GM21390 (cell line): ENCODE data around the gene XRN2.
"Not testable (repeated sequence)": the region's sequence is repeated elsewhere in the genome, so short reads cannot be mapped to it uniquely, and the experiment has no call there.

ENCODE experiments used
- ATAC-seq: cut with Tn5 transposase; IDR thresholded peaks from one replicate; pipeline ENCODE4 v1.9.1; 2021; ENCODE audit not compliant: unreplicated experiment

The XRN2 gene

DNA sequence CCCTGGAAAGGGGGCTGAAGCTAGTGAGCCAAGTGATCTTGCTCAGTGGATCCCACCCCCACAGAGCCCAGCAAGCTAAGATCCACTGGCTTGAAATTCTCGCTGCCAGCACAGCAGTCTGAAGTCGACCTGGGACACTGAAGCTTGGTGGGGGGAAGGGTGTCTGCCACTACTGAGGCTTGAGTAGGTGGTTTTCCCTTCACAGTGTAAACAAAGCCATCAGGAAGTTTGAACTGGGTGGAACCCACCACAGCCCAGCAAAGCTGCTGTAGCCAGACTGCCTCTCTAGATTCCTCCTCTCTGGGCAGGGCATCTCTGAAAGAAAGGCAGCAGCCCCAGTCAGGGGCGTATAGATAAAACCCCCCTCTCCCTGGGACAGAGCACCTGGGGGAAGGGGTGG lies 110.9 kb downstream of the XRN2 start:
- ATAC-seq = not testable (repeated sequence)

DNA sequence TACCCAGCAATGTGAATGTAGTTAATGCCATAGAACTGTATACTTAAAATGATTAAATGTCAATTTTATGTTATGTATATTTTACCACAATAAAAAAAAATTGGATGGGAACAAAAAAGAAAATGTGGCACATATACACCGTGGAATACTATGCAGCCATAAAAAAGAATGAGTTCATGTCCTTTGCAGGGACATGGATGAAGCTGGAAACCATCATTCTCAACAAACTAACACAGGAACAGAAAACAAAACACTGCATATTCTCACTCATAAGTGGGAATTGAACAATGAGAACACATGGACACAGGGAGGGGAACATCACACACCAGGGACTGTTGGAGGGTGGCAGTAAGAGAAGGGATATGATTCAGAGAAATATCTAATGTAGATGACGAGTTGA lies 116.0 kb downstream of the XRN2 start:
- not testable (repeated sequence) for ATAC-seq

DNA sequence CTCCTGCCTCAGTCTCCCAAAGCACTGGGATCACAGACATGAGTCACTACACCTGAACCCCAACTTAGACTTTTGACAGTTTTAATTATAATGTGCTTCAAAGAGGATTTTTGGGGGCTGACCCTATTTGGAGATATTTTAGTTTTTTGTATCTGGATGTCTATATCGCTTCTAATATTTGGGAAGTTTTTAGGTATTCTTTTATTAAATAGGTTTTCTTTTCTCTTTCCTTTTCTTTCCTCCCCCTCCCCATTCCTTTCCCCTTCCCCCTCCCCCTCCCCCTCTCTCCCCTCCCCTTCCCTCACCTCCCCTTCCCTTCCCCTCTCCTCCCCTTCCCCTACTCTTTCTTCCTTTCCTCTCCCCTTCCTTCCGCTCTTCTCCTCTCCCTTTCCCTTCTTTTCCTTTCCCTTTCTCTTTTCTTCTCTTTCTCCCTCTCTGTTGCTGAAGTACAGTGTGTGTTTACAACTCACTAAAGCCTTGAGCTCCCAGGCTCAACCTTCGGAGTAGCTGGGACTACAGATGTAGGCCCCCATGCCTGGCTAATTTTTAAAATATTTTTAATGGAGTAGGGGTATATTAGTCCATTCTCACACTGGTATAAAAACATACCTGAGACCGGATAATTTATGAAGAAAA lies 118.6 kb downstream of the XRN2 start:
- no peak for ATAC-seq

DNA sequence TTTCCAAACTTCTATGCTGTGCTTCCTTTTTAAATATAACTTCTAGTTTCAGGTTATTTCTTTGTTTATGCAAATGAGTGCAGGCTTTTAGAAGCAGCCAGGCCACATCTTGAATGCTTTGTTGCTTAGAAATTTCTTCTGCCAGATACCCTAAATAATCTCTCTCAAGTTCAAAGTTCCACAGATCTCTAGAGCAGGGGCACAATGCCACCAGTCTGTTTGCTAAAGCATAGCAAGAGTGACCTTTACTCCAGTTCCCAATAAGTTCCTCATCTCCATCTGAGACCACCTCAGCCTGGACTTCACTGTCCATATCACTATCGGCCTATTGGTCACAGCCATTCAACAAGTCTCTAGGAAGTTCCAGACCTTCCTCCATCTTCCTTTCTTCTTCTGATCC lies 120.6 kb downstream of the XRN2 start:
- ATAC-seq = not testable (repeated sequence)

DNA sequence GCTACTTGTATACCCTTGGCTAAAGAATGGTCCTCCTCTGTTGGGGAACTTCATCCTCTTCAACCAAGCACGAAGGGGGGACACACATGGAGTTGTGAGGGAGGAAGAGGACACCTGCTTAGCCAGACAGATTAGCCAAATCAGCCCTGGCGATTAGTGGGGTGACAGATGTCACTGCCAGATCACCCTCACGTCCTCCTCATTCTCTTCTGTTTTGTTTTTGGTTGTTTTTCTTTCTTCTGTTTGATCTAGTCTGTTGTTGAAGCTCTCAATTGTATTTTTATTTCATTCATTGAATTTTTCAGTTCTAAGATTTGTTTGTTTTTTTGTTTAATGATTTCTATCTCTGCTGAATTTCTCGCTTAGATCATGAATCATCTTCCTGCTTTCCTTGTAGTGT lies 121.7 kb downstream of the XRN2 start:
- ATAC-seq = no peak

DNA sequence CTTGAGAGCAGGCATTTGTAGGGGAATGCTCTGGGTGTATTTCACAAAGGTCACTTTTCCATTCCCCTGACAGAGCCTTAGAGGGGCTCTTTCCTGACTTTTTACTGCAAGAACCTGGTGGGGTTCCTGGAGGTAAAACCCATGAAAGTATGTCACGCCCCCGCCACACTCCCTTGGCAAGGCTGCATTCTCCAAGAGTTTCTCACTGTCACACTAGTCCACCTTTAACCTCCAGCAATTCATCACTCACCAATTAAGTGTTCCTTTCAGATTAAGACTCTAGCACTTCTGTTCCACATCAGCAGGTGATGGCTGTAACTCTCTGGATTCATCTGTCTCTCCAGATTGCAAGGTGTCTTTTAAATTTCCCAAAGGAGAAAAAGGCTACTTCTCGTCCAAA lies 126.9 kb downstream of the XRN2 start:
- no peak for ATAC-seq

DNA sequence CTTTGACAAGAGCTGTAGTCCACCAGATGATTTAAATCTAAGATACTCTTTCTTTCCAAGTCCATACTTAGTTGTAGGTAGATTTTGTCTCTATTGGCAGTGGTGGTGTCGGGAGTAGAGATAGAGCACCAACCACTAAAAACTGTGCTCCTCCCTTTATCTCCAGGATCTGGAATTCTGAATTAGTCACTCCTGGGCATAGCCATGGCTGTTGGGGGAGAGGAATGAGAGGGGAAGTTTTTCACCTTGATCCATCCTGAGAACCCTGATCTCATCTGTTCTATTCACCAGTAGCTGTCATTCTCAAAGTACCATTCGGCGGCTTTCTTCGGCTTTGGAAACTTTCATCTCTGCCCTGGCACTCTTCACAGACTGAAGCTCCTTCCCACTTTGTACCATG lies 129.8 kb downstream of the XRN2 start:
- ATAC-seq = no peak

DNA sequence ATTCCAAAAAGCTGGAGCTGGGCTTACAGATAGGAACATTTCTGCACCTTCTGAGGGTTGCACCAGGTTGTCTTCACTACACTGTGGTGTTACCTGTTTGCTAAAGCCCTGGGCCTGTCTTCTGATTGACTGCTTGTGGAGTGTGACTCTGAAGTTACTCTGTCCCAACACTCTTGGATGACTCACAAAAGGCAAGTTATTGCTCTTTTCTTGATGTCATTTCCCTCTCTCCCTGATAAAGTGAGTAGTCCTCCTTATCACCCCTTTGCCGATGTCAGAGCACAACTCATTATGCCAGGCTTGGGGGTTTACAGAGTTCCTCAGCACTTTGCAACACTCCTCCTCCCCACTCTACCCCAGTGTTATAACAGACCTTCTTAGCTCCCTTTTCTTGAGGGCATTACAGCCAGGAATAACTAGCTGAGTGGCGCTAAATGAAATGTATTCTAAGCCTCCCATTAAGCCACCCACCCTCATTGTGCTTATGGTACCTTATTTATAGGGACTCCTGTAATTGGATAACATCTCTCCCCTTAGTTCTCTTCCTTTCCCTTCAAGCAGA lies 130.3 kb downstream of the XRN2 start:
- no peak for ATAC-seq

DNA sequence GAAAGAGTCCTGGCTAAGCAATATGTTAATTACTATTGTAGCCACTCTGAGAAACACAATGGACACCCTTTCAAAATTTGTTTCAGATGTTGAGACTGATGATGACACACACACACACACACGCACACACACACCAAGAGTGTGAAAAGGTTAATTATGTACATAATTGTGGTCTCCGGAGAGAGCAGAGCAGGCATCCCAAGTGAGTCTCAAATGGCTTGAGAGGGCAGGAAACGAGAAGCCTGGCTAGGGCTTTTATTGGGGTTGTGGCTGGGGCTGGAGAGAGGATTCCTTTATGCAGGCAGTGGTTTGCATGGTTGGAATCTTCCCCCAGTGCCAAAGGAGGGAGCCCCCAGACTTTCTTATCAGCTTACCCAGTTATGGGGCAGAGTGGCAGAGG lies 132.4 kb downstream of the XRN2 start:
- no peak for ATAC-seq

DNA sequence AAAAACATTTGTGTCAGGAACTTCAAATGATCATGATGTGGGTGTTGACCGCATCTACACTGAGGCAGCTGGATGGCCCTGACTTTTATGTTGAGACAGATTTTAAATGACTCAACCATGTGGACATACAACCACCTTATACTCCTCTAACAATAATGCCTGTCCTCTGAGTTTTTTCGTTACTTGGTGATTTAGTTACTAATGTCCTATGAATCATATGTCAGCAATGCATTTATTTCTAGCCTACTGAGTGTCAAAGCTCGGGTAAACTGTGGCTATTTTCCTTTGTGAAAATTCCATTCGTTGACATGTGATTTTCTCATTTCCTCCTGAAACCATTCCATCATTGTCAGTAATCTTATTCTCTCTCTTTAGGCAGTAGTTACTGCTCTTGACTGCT lies 133.1 kb downstream of the XRN2 start:
- ATAC-seq = no peak

DNA sequence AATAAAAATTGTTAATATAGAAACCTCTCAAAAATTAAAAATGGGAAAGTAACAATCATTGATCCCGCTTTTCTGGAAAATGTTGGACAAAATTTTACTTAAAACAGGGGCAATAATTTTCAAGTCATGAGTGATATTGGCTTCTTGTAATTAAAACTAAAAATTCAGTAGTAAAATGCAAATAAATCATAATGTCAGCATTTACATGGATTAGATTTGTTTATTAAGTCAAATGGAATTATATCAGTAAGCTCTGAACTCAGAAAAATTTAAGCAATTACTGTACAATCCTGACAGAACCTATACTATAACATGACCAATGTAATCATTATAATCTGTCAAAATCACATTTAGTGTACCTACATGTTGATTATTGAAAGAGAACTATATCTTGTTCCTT lies 134.1 kb downstream of the XRN2 start:
- no peak for ATAC-seq

DNA sequence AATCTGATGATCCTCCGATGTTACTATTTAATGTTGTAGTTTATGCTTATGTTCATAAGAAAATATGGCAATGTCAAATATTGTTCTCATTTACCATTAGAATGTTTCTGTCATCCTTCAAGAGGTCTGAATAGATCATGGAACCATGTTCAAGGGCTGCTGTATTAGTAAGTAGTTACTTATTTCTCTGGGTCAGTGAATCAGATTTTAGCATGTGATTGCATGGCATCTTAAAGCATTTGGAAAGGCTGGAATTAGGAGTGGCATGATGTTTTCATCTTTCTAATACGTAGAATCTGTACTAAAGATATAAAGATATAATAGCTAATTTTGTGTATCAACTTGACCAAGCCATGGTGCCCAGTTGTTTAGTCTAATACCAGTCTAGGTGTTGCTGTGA lies 134.7 kb downstream of the XRN2 start:
- no peak for ATAC-seq
